Osteocyte (in vitro differentiated cells): ENCODE measurements around the gene EDN2. TPM values are rescaled to one million over a fixed set of nuclear protein-coding genes. Genes with fewer than 3 reads are reported as not detected.

Experiments used
- DNase-seq: peaks from one replicate; pipeline ENCODE4 v3.0.0; 2021; ENCODE audit warnings: mixed read lengths; ENCODE audit not compliant: unreplicated experiment; ENCODE audit errors: extremely low spot score
- H3K27ac Mint-ChIP-seq: one replicate; pipeline ENCODE4 v1.8.0; 2021; ENCODE audit warnings: mild to moderate bottlenecking, mixed read lengths; ENCODE audit not compliant: unreplicated experiment
- H3K27me3 Mint-ChIP-seq: one replicate; pipeline ENCODE4 v1.8.0; 2021; ENCODE audit warnings: mixed read lengths; ENCODE audit not compliant: unreplicated experiment
- H3K36me3 Mint-ChIP-seq: one replicate; pipeline ENCODE4 v1.8.0; 2021; ENCODE audit warnings: mixed read lengths; ENCODE audit not compliant: unreplicated experiment
- H3K4me1 Mint-ChIP-seq: one replicate; pipeline ENCODE4 v1.8.0; 2021; ENCODE audit warnings: mixed read lengths; ENCODE audit not compliant: unreplicated experiment
- H3K4me3 Mint-ChIP-seq: one replicate; pipeline ENCODE4 v1.8.0; 2021; ENCODE audit warnings: mild to moderate bottlenecking, moderate library complexity, mixed read lengths; ENCODE audit not compliant: unreplicated experiment
- H3K9me3 Mint-ChIP-seq: one replicate; pipeline ENCODE4 v1.8.0; 2021; ENCODE audit warnings: mixed read lengths; ENCODE audit not compliant: unreplicated experiment
- total RNA-seq: library from RNA; stranded (reverse); gene quantifications from 2 replicates; pipeline ENCODE4 v1.2.1, GENCODE V29; 2021
- TF ChIP-seq, protein P1 (sequence below): fragments of 200-600 bp; sonication (generic); IDR thresholded peaks from 2 replicates; pipeline ENCODE4 v1.5.0; 2021; ENCODE audit warnings: antibody characterized with exemption, mild to moderate bottlenecking, moderate library complexity

The EDN2 gene
- total RNA-seq, 1 donor from 2014 or later = not detected

DNA sequence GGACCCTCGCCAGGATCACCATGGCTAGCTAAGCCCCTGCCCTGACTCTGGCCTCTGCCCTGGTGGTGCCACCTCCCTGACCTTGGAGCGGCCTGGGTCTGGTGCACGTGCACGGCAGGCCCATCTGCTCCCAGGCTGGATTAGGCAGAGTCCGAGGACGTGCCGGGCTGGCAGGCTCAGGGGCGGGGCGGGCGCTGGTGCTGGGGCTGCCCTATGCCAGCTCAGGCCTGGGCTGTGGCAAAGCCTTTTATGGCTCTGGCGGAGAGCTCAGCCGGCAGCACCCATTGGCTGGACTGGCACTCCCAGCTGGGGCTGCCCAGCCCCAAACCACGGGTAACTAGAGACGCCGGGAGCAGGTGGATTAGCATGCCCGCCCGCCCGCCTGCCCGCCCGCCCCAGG, 17.1 kb upstream of the EDN2 start:
- H3K4me3 Mint-ChIP-seq = no peak overlapping the region
- H3K4me1 Mint-ChIP-seq = peaks cover 42% of the 10 kb centered on the region
- H3K27me3 Mint-ChIP-seq = no peaks in the 10 kb centered on the region
- no peak overlapping the region for H3K27ac Mint-ChIP-seq
- no peak for DNase-seq
- TF ChIP-seq, protein P1, sequence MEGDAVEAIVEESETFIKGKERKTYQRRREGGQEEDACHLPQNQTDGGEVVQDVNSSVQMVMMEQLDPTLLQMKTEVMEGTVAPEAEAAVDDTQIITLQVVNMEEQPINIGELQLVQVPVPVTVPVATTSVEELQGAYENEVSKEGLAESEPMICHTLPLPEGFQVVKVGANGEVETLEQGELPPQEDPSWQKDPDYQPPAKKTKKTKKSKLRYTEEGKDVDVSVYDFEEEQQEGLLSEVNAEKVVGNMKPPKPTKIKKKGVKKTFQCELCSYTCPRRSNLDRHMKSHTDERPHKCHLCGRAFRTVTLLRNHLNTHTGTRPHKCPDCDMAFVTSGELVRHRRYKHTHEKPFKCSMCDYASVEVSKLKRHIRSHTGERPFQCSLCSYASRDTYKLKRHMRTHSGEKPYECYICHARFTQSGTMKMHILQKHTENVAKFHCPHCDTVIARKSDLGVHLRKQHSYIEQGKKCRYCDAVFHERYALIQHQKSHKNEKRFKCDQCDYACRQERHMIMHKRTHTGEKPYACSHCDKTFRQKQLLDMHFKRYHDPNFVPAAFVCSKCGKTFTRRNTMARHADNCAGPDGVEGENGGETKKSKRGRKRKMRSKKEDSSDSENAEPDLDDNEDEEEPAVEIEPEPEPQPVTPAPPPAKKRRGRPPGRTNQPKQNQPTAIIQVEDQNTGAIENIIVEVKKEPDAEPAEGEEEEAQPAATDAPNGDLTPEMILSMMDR = no peak
- H3K9me3 Mint-ChIP-seq = no peaks in the 10 kb centered on the region
- no peaks in the 10 kb centered on the region for H3K36me3 Mint-ChIP-seq

DNA sequence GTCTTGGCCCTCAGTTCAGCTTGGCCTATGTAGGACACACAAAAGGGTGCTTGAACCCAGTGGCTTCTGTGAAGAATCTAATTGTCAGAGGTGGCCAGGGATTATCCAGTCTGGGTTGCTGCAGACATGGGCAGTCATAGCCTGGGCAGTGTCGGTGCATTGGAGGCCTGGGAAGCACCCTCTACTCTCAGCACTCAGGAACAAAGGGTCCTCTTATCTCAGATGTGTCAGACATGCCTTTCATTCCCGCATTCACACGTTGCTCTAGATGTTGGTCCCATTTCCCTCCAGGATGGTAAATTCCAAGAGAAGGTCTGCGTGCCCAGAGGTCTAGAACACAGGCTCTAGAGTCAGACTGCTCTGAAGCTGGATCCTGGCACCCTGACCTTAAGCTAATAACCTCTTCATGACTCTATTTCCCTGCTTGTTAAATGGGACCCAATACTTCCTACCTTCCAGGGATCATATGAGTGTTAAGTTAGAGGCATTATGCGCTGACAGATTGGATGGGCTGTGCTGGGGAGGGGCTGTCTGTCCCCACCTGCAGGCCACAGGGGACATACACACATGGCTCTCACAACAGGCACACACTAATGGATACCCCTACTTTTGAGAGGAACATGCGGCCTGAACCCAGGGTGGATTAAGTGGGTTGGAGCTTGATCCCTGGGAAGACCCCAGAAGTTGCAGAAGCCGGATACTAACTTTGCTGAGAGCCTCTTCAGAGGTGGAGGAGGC, 16.5 kb upstream of the EDN2 start:
- Mint-ChIP-seq H3K4me3 (no peak overlapping the region), H3K27ac (no peak overlapping the region), H3K4me1 (peaks cover 43% of the 10 kb centered on the region)

DNA sequence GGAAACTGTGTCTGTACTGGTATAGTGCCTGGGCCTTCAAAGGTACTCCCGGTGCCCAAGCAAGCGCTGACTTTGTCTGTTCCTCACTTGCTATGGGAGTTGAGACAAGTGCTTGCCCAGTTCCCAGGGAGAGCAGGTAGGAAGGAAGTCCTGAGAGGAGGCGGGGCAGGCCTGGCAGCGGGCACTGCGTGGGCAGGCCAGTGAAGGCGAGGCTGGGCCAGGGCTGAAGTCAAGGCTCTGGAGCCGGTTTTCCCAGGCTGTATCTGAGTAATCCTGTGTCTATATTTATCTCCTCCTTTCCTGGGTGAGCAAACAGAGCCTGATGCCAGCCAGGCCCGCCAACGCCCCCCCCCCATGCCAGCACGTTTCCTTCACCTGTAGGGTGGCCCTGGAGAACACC, 15.9 kb upstream of the EDN2 start:
- DNase-seq = no peak
- no peaks in the 10 kb centered on the region for H3K36me3 Mint-ChIP-seq
- H3K27ac Mint-ChIP-seq = no peak overlapping the region
- no peak overlapping the region for H3K4me3 Mint-ChIP-seq
- H3K9me3 Mint-ChIP-seq = no peaks in the 10 kb centered on the region
- no peaks in the 10 kb centered on the region for H3K27me3 Mint-ChIP-seq
- TF ChIP-seq, protein P1 = no peak
- peaks cover 49% of the 10 kb centered on the region for H3K4me1 Mint-ChIP-seq

More for the DNA sequence above, 16.5 kb upstream of the EDN2 start:
- no peaks in the 10 kb centered on the region for H3K9me3 Mint-ChIP-seq
- H3K27me3 Mint-ChIP-seq = no peaks in the 10 kb centered on the region
- TF ChIP-seq, protein P1 = no peak
- DNase-seq = no peak
- H3K36me3 Mint-ChIP-seq = no peaks in the 10 kb centered on the region

DNA sequence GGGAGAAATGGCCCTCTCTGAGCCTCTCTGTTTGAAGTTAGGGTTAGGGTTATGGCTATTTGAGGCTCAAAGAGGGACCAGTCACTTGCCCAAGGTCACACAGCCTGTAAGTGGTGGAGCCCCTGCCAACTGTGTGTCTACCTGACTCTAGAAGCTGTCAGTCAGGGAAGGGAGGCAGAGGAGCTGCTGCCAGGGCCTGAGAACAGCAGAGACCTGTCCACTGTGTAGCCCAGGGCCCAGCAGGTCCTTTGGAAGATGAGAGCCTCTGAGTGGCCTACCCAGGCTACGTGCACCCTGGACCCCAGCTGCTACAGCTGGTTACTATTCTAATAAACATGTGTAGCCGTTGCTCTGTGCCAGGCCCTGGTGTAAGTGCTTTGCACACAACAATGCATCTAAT, 15.1 kb upstream of the EDN2 start:
- H3K36me3 Mint-ChIP-seq = no peaks in the 10 kb centered on the region
- no peaks in the 10 kb centered on the region for H3K27me3 Mint-ChIP-seq
- peaks cover 51% of the 10 kb centered on the region for H3K4me1 Mint-ChIP-seq
- TF ChIP-seq, protein P1 = no peak
- H3K27ac Mint-ChIP-seq = no peak overlapping the region
- DNase-seq = no peak
- no peak overlapping the region for H3K4me3 Mint-ChIP-seq
- H3K9me3 Mint-ChIP-seq = no peaks in the 10 kb centered on the region

DNA sequence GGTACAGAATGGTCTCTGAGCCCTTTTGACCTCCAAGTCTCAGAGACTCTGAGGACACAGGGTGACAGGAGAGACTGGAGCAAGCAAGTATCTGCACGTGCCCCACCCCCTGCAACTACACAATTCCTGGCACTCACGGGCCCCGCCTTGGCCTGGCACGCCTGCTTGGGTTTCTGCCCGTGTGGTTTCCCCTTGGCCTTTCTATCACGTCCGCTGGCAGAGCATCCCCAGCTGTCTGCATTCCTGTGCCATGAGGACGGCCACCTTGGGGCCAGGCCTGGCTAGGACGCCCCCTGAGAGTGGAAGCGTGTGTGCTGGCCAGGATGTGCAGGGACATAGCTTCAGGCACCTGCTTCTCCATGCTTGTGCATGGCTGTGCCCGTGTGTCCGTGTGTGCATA, 14.3 kb upstream of the EDN2 start:
- H3K27ac Mint-ChIP-seq = no peak overlapping the region
- DNase-seq = no peak
- H3K4me3 Mint-ChIP-seq = no peak overlapping the region
- TF ChIP-seq, protein P1 = no peak
- H3K36me3 Mint-ChIP-seq = no peaks in the 10 kb centered on the region
- H3K4me1 Mint-ChIP-seq = peaks cover 46% of the 10 kb centered on the region
- no peaks in the 10 kb centered on the region for H3K9me3 Mint-ChIP-seq
- H3K27me3 Mint-ChIP-seq = no peaks in the 10 kb centered on the region
